Measurements from ENCODE around the gene GCG.

The GCG gene

DNA sequence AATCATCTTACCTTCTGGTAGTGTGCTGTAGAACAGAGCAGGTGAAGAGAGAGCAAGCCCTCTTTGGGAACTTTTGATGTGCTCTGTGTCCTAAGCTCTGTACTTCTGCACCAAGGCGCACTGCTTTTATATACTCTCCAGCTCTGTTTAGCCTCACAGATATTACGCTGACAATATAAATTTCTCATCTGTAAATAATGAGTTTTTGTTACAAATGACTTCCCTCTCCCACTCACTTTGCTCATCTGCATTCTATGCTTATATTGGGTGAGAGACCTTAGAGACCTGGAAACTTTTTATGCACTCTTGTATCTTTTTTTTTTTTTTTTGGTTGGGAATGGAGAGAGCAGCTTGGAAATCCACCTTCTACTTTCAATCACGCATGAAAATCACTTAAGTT is at the start of gene GCG:
Gene GCG, minus strand, starts transcription at position 101 of the 400 bp plus-strand sequence. CDS start 3,069 bp downstream, outside the sequence.
- no peak for DNase-seq

DNA sequence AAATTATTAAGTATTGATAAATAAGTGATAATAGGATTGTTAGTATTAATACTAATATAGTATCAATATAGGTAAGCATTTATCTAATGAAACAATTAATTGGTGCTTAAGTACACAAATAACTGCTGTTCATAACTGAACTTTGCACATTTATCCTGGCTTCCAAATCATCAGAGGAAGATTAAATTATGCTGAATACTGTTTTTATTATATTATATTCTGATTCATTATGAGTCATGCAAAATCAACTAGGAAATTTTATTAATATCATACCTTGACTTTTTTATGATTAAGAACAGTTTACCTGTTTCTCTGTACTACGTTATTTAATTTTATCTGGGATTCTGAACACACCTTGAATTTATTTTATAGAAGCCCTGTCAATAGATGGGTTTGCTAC is 48.6 kb upstream of the GCG start:
- no peak for DNase-seq

DNA sequence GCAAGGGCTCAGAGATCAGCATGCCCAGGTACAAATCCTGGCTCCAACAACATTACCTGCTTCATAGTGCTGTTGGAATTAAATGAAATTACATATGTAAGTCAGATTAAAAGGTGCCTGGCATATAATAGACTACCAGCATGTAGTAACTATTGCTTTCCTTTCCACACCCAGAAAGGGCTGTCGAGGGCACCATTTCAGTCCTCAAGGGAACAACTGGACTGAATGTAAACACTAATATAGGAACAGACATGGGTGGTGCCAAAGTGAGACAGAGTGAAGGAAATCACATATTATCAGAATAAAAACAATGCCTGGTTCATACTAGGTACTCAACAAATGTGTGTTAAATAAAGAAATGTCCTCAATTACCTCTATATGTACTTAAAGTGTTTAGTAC is 47.9 kb upstream of the GCG start:
- no peak for DNase-seq

DNA sequence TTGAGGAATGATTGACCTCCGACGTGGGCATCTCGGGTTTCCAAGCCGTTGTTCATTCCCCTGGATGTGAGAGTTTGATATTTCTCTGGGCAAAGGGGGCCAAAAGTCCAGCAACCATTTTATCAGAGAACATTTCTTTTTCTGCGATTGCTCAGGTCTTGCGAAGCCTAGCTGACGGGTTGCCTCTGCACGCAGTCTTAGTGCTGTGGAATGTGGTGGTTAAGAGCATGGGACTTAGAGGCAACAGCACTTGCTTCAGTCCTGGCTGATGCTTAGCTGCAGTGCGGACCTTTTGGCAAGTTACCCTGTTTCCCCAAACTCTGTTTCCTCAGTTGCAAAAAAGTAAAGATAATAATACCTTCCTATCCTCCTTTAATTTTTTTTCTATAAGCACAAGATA is 46.2 kb upstream of the GCG start:
- no peak for DNase-seq

DNA sequence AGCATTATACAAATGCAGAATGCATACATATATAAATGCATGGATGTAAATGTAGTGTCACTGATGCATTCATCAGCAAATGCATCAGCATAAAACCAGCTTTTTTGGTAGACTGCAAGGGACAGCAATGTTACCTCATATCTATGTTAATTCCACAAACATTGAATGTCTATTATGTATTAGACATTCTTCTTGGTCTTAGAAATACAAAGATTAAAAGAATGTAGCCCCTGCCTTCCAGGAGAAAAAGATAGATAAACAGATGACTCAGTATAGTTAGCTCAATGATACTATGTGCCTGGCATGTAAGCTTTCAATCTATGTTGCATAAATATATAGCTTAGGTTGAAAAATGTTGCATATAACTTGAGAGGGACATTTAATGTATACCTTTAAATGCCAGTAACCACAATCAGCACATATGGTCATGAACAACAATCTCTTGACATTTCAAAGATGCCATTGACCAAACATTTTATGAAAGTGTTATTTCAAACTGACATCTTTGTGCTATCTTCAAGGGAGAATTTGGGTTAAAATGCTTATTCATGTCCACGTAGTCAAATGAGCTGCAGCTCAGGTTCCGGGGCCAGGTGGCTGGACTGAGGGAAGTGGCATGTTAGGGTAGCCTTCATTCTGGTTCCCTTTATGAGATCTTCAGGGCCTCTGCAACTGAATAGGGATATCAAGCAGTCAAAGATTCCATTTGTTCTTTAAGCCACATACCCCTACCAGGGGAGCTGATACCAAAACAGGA is 45.2 kb upstream of the GCG start:
- DNase-seq, result no peak

DNA sequence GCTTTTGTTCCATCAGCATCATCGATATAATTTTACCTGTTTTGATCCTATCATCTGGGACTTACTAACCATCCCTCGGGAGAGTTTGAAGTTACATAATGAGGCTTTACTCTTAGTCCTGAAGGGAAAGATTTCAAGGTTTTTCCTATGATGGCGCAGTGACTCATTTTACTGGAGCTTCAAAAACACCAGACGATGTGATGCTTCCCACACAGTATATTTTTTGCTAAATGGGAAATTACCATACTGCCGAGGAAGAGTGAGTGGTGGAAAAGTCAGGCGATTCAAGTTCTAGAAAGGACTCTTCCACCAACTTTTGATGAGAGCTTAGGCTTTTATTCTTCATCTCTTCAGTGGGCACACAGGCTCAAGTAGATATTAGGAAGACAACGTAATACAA is 44.6 kb upstream of the GCG start:
- DNase-seq, result no peak

DNA sequence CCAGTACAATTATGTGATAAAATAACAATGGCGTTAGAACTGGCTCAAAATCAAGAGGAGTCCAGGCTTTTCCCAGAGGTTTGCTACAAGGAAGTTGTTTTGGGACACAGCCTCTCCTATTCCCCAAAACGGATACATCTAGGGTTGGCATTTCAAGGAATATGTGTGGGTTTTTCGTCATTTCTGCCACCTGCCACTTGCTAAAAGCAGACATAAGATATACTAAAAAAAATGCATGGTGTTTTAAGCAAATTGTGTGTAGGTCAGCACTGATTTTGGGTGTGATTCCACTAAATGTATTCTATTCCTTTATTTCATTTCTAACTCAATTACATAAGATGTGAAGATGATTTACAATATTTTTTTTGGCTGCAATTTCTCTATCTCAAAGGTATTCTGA is 36.4 kb upstream of the GCG start:
- no peak for DNase-seq

DNA sequence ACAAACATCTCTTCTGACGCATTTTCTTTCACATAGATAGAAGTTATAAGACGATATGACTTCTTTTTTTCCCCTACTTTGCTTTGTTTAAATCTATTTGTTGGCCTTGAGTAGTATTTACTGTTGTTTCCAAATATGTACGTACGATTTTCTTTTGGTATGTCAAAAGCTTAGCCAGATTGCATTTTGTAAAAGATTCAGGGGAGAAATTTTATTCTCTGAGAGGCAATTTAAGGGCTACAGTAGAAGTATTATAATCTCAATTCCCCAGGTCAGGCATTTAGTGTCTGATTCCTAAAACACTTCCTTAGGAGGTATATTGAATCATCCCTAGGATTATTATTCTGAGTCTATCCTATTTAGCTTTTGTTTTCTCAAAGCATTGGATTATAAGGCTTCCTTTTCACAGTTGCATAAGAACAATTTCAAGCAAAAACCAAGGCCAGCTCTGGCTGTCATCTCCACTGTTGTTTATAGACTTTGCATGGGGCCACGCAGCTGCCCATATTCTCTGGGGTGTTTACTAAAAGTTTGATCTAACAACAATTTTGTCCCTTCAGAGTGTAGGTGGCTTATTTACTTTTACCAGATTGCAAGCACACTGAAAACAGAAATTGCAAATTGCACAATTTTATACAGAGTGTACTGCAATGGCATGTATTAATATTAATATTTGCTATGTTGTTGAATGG is 33.6 kb upstream of the GCG start:
- DNase-seq, result no peak

DNA sequence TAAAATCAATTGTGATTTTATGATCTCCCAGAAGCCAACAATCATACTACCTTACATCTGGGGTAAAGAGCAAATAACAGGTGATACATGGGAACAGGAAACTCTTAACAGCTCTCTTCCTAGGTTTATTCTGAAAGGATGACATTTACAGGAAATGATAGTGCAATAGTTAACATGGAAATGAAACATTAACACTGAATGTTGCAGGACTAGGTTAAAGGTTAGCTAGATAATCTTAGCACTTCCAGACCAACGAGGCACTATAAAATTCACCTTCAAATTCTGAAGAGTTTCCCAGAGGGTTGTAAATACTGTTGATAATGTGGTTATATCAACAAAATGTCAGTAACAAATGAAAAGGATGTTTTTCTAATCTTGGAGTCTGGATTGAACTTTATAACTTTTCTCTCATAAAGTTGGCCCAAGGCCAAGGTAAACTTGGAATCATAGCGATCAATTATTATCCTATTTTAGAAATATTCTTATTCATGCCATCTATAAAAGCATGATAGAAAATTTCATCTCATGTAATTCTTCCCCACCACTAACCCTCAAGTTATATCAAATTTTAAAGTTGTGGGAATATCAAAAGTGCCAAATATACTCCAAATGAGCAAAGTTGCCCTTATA is 32.9 kb upstream of the GCG start:
- no peak for DNase-seq

DNA sequence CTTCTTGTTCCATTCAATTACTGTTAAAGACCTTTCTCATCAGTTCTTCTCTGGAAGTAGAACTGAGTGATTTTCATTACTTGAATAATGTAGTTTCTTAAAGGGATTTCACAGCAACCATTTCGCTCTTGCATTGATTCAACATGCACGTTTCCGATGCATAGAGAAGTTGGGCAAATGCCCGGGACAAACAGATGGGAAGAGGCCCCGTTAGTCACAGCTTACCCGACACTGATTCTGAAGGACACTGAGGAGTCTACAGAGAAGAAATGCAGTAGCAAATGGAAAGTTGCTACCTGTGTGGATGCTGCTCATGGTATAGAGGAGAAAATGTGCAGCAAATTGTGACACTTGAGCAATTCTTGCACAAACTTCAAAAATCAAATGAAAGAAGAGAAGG is 32.3 kb upstream of the GCG start:
- DNase-seq, result no peak

DNA sequence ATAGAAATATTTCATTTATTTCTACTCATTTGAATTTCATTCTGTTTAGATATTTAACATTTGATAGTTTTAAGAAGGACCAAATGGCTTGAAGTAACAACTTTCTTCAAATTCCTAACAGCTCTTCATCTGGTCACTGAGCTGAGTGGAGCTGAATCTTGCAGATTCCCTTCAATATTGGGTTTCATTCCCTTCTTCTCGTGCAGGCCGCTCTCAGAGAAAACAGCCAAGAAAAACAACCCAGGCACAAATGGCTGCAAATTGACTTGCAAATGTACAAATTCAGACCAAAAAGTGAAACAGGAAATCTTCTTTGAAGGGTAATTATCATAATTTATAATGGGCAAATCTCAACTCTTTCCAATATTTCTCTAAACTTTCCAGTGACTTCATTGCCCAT is 30.3 kb upstream of the GCG start:
- DNase-seq, result no peak

DNA sequence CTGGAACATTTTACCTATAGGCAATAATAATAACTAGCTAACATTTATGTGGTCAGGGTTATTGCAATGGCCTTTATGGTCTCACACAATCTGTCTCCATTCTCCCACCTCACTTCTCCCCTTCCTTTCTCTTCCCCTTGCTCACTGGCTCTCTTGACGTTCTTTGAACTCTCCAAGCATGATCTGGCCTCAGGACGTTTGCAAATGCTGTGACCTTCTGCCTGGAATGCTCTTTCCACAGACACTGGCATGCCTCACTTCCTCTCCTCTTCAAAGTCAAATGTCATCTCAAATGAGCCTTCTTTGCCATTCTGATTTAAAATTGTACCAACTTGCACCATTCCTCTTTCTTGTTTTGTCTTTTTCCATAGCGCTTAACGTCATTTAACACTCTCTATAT is 25.3 kb upstream of the GCG start:
- DNase-seq, result no peak

DNA sequence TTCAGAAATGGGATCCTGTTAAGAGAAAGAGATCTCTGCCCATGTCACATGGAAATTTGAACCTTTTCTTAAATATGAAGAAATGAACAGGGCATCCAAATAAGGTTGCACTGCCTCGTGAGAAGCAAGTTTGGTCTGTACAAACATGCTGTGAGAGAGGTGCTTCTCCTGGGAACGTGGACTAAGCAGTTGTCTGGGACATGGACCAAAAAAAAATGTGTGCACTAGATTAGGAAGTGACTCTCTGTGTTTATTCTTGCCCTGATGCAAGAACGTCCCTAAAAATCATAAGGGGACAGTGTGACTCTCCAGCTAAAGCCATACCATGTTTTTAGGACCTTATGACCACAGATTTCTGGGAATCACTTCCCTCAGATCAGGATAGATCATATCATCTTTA is 23.7 kb upstream of the GCG start:
- no peak for DNase-seq

DNA sequence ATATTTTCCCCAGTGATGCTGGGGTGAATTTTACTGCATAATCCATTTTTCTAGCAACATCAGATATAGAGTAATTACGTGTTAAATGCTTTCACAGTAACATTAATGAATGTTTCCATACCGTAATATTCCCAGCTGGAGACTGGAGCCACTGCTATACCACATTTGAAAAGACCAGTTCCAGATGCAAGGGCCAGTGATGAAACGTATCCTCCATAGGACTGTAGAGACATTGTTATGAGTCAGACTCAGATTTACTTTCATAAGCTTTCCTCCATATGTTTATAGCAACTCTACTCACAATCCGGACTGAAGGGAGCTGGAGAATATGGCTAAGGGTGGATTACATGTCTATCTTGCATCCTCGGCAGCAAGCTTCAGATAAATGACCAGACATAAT is 22.7 kb upstream of the GCG start:
- no peak for DNase-seq

DNA sequence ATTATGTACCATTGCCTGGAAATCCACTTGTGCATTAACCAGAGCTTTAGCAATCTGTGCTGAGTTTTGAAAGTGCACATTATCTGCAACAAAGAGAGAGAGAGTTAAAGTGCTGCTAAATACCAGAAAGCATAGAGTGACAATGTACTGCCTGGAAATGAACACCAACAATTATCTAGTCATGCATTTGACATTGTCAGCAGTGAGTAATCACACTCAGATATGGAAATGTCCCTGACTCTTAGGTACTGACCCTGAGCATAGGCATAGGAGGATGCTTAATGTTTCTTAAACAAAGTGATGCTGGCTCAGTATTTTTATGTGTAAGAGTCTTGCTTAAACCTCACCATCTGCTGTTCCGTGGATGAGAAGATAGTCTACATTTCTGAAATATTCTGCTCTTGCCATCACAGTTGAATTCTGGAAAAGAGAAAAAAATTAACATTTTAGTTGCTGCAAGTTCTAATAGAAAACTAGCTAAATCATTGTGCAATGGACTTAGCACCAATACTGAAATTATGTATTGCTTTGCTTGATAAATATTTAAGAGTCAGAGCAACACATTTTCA is 20.8 kb upstream of the GCG start:
- no peak for DNase-seq

DNA sequence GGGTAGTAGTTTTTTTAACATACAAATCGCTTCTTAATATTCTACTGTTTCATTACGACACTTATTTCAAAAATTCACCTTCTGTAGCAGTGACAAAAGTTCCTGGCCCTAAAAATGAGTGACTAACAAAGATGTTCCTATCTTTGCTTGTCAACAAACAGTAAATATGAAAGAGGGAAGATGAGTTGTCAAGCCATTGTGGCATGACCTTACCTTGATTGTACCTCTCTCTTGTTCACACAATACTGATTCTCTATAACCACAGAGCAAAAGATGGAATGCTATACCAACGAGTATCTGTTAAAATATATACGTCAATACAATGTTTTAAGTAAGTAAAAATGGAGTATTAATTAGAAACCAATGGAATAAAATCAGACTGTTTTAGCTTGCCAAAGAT is 14.7 kb upstream of the GCG start:
- DNase-seq, result no peak

DNA sequence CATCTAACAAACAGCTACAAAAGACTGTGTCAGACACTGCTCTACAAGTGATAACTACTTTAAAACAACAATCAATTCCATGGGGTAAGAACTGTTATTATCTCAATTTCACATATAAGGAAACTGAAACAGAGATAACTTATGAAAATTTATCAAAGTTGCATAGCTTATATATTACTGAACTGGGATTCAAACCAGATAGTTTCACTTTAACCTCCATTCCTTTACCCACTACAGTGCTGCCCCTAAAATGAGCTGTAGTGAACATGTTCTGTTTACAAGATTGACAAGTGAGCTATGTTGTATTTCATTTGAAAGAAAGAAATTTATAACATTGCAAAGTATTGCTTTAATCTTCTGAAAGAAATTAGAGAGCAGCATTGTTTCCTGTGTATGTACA is 14.1 kb upstream of the GCG start:
- DNase-seq, result no peak

DNA sequence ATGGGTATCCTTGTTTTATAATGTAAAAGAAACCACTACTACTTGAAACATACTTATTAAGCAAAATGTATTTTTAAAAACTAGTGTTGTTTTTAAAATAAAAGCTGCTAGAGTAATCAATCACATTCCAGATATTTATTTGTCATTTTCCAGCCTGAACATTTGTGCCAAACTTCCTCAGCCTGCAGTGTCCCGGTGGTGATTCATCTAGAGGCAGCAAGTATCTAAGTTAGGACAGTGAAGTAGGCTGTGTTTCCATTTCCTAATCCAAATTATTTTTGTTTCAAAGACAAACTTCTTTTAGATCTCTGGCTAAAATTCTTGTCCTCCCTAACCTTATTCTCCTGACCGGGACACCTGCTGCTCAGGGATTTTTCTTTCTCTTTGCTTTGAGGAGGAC is 12.8 kb upstream of the GCG start:
- no peak for DNase-seq

DNA sequence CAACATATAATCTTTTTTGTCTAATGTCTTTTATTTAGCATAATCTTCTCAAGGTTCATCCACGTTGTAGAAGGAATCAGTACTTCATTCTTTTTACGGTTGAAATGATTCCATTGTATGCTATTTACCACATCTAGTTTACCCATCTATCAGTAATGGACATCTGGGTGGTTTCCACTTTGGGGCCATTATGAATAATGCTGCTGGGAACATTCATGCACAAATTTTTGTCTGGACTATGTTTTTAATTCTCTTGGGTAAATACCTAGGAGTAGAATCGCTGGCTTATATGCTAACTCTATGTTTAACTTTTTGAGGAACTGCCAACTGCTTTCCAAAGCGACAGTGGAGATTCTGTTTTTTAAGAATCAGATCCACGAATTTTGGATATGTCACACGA is 7.4 kb upstream of the GCG start:
- no peak for DNase-seq

DNA sequence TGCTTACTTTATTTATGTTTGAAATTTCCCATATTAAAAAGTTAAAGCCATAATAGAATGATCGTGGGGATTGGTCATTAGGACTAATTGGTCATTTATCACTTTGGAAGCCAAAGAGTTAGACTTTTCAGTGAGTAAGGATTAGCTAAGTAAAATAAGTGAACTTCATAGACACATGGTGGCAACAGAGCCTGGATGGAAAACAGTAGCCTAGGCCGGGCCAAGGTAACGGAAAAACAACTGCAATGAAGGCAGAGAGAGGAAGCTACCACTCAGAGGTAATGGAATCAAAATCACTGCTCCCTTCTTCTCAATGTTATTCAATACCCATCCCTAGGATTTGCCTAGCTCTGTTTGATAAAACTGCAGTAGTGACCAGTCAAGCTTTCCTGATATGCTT is 4.1 kb upstream of the GCG start:
- no peak for DNase-seq

DNA sequence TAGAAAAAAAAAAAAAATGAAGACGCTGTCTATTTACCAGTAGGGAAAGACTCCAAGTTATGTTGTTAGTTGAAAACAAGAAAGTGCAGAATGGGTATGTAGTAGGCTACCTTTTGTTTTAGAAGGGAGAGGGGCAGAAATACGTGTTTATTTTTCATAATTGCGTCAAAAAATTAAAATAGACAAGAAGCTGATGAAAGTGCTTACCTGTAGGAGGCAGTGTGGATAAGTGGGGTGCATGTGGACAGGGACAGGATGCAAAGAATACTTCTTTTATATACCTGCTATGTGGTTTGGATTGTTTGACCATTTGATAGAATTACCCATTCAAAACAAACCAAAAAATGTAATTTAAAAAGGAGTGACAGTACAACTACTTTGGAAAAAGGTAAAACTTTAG is 3.0 kb upstream of the GCG start:
- DNase-seq, result no peak

DNA sequence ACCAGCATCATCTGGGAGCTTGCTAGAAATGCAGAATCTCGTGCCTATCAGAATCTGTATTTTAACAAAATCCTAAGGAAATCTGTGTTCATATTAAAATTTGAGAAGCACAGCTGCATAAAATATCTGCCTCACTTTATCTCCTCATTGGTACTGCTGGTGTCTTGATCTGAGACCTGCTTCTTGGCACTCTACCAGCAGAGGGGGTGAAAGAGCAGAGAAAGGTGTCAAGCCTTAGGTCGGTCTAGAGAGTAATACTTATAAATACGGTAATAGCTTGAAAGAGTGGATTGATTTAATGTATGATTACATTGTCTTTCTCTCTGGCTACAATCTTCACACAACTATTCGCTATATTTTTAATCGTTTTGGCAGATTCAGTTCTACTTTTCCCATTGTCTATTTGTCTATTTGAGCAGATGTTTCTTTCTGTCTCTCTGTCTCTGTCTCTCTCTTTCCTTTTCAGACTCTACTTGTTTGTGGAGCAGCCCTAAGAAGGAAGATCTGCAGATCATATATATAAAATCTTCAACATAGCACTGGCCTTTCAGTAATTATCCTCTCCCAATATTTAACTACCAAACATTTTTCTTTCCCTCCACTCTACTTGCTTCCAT is 1.7 kb upstream of the GCG start:
- peak; percentile 82 for DNase-seq

DNA sequence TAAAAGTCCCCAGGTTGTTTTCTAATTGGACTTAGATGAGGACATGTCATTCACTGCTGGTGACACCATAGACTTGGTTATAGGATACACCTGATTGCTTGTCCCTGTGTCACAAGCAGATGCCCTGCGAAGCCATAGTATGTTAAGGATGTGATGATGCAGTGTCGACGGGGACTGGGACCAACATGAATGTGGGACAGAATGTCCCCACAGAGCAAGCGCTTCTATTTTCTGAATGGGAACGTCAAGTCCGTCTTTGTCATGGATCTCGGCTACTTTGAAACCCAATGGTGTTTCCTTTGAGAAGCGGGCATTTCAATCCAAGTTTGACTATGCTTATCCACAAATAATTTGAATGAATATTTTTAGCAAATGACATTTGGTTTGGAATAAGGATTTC is 2.1 kb downstream of the GCG start:
- DNase-seq, result no peak

DNA sequence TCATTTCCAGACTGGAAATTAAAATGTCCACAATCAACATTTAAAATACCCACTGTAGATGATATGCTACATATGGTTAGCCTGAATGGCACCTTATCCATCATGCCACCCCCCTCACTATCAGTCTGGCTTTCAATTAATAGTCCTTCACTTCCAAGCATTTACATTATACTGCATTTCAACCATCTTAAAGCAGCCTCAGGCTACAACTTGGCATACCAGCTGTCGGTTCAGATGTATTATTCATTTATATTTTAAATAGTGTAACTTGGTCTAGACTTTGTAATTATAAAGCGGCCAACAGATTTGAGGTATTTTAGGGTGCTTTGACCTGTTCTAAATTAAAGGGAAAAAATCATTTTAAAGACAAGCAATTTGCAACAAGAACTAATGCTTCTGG is 2.6 kb downstream of the GCG start:
- DNase-seq, result no peak

All from eye (tissue), 1 donor.